ENCODE data around the gene USP28.

DNA sequence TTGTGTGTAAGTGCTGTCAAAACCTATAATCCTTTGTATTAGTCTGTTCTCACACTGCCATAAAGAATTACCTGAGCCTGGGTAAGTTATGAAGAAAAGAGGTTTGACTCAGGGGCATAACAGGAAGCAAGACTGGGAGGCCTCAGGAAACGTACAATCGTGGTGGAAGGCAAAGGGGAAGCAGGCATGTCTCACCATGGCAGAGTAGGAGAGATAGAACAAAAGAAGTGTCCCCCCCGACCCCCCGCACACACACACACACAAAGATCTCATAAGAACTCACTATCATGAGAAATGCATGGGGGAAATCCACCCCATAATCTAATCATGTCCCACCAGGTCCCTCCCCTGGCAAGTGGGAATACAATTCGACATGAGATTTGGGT lies 2.3 kb upstream of the USP28 start:
- TF ChIP-seq, protein P1, sequence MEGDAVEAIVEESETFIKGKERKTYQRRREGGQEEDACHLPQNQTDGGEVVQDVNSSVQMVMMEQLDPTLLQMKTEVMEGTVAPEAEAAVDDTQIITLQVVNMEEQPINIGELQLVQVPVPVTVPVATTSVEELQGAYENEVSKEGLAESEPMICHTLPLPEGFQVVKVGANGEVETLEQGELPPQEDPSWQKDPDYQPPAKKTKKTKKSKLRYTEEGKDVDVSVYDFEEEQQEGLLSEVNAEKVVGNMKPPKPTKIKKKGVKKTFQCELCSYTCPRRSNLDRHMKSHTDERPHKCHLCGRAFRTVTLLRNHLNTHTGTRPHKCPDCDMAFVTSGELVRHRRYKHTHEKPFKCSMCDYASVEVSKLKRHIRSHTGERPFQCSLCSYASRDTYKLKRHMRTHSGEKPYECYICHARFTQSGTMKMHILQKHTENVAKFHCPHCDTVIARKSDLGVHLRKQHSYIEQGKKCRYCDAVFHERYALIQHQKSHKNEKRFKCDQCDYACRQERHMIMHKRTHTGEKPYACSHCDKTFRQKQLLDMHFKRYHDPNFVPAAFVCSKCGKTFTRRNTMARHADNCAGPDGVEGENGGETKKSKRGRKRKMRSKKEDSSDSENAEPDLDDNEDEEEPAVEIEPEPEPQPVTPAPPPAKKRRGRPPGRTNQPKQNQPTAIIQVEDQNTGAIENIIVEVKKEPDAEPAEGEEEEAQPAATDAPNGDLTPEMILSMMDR (IDR thresholded peaks at IDR 0.05), result no peak
- no peak for TF ChIP-seq EZH2phosphoT487 (IDR thresholded peaks at IDR 0.05)
